GM13976 (cell line): ENCODE results near the gene FAM171A1.
"Not testable (repeated sequence)": the region's sequence is repeated elsewhere in the genome, so short reads cannot be mapped to it uniquely, and the experiment has no call there.

Source experiments
- DNase-seq: peaks from one replicate; pipeline ENCODE4 v3.0.0; 2012; ENCODE audit warnings: low spot score
- CTCF ChIP-seq: IDR thresholded peaks from 2 replicates; pipeline ENCODE4 v1.5.1; 2012; ENCODE audit warnings: borderline replicate concordance, mild to moderate bottlenecking; ENCODE audit not compliant: insufficient read depth; ENCODE audit errors: extremely low read depth, missing control alignments, control extremely low read depth
- in situ Hi-C: fragments of 300-500 bp; cut with MboI; formaldehyde crosslinking; loops from one replicate; pipeline ENCODE4 v1.12.0; 2022; ENCODE audit warnings: low sequenced_read_pairs, mixed read lengths, inconsistent platforms; ENCODE audit not compliant: unreplicated experiment

FAM171A1 gene

GRCh38 chr10:15370856-15371701 is at the start of gene FAM171A1:
Gene FAM171A1, minus strand, starts transcription at chr10:15371289. Its CDS starts 237 bp downstream, at chr10:15371052.
- in situ Hi-C loops = no loop called here
- peak; percentile 78 for DNase-seq
- peak; percentile 38 for TF ChIP-seq CTCF

- no peak for DNase-seq
- in situ Hi-C loops = no loop called here
- no peak for TF ChIP-seq CTCF
Observed at GRCh38 chr10:15420858-15421257, 49.8 kb upstream of the FAM171A1 start.

GRCh38 chr10:15419279-15419874 is 48.3 kb upstream of the FAM171A1 start:
- peak; percentile 61 for TF ChIP-seq CTCF
- DNase-seq = peak; percentile 47
- in situ Hi-C loops = no loop called here

- in situ Hi-C loops = no loop called here
Observed at GRCh38 chr10:15416034-15416433, 44.9 kb upstream of the FAM171A1 start.

GRCh38 chr10:15411010-15411409 is 39.9 kb upstream of the FAM171A1 start:
- in situ Hi-C loops = no loop called here
- no peak for TF ChIP-seq CTCF
- DNase-seq = no peak

More at GRCh38 chr10:15416034-15416433, 44.9 kb upstream of the FAM171A1 start:
- DNase-seq = no peak
- TF ChIP-seq CTCF = no peak

GRCh38 chr10:15409350-15409749 is 38.3 kb upstream of the FAM171A1 start:
- in situ Hi-C loops, DNase-seq: not testable (repeated sequence)

GRCh38 chr10:15408557-15408956 is 37.5 kb upstream of the FAM171A1 start:
- DNase-seq = no peak
- in situ Hi-C loops = no loop called here
- no peak for TF ChIP-seq CTCF
